GM12878 (cell line): ENCODE measurements around the gene SIN3A. TPM values are rescaled to one million over a fixed set of nuclear protein-coding genes. Genes with fewer than 3 reads are reported as not detected.

ENCODE experiments used
- ATAC-seq: fragments of 200-7000 bp; cut with Tn5 transposase; 3 replicates; pipeline ENCODE4 v1.9.1; 2020; ENCODE audit warnings: mild to moderate bottlenecking, moderate library complexity
- BruUV-seq: library from RNA; stranded (reverse); fragments of 400-500 nt; replicated peaks from 2 replicates; lab custom pipeline; 2021; lab: Mats Ljungman, UMichigan
- CTCF ChIA-PET: fragments of 300-600 bp; sonication (Branson Sonifier 250); formaldehyde crosslinking; extraction: SDS; loops from one replicate; lab custom pipeline; 2021; ENCODE audit warnings: inconsistent platforms; lab: Yijun Ruan, JAX
- POLR2A ChIA-PET: fragments of 350-600 bp; formaldehyde crosslinking; extraction: SDS; loops from one replicate; lab custom pipeline; 2021; ENCODE audit warnings: inconsistent platforms; lab: Charles Lee
- RAD21 ChIA-PET: fragments of 300-600 bp; sonication (Branson Sonifier 250); formaldehyde crosslinking; loops from one replicate; lab custom pipeline; 2023; ENCODE audit warnings: antibody characterized with exemption; ENCODE audit not compliant: unreplicated experiment; lab: Charles Lee
- SMC1A ChIA-PET: fragments of 300-600 bp; sonication (Branson Sonifier 250); formaldehyde crosslinking; loops from one replicate; lab custom pipeline; 2023; ENCODE audit not compliant: unreplicated experiment, uncharacterized antibody; lab: Charles Lee
- DNase-seq: peaks from one replicate; pipeline ENCODE4 v3.0.0-alpha.2; 2011; ENCODE audit warnings: low read depth, low spot score
- FAIRE-seq: peaks from 3 replicates; lab custom pipeline; 2011; peaks lifted over from hg19 to GRCh38; lab: Jason Lieb, UNC
- H2AFZ ChIP-seq: 2 replicates; pipeline ENCODE4 v1.6.0; 2011; ENCODE audit warnings: low read depth, low read length, control low read depth; ENCODE audit not compliant: control insufficient read depth
- H3K27ac ChIP-seq: 2 replicates; pipeline ENCODE4 v1.5.1; 2011; ENCODE audit warnings: control low read depth; ENCODE audit not compliant: control insufficient read depth, insufficient read depth
- H3K27me3 ChIP-seq, 2 experiments: replicated peaks in 1 of 2; 2 replicates each; pipeline versions ENCODE4 v1.6.0 to v1.6.1; 2011; ENCODE audit warnings: low read length in 1 of 2; ENCODE audit not compliant: control insufficient read depth in 2 of 2, insufficient read depth in 2 of 2
- H3K36me3 ChIP-seq, 2 experiments: 2 replicates each; pipeline ENCODE4 v1.5.1; 2011; ENCODE audit warnings: low read length in 1 of 2; ENCODE audit not compliant: control insufficient read depth in 2 of 2, insufficient read depth in 2 of 2
- H3K4me1 ChIP-seq: 2 replicates; pipeline ENCODE4 v1.6.1; 2011; ENCODE audit warnings: mild to moderate bottlenecking, low read length, moderate library complexity, mixed read lengths; ENCODE audit not compliant: control insufficient read depth, insufficient read depth
- H3K4me2 ChIP-seq: 2 replicates; pipeline ENCODE4 v1.6.0; 2011; ENCODE audit warnings: control low read depth; ENCODE audit not compliant: control insufficient read depth, insufficient read depth
- H3K4me3 ChIP-seq: fragments of 200-600 bp; sonication (generic); 2 replicates; pipeline ENCODE4 v1.5.1; 2016
- H3K79me2 ChIP-seq: 2 replicates; pipeline ENCODE4 v1.6.0; 2011; ENCODE audit warnings: low read length; ENCODE audit not compliant: control insufficient read depth, insufficient read depth
- H3K9ac ChIP-seq: 2 replicates; pipeline ENCODE4 v1.8.0; 2011; ENCODE audit warnings: low read length, control low read depth, mixed read lengths; ENCODE audit not compliant: control insufficient read depth, insufficient read depth
- H3K9me3 ChIP-seq: replicated peaks from 3 replicates; pipeline ENCODE4 v1.5.1; 2011; ENCODE audit warnings: mild to moderate bottlenecking, low read length; ENCODE audit not compliant: control insufficient read depth, insufficient read depth
- H4K20me1 ChIP-seq: 2 replicates; pipeline ENCODE4 v1.6.0; 2011; ENCODE audit not compliant: control insufficient read depth, insufficient read depth
- BCL11A ChIP-seq: IDR thresholded peaks from 2 replicates; pipeline ENCODE4 v1.6.1; 2011; ENCODE audit warnings: low read depth, low read length
- BRCA1 ChIP-seq: IDR thresholded peaks from 2 replicates; pipeline ENCODE4 v1.6.1; 2011; ENCODE audit warnings: low read depth, low read length, improper control_type of control experiment
- CBX3 ChIP-seq: fragments of 200-600 bp; sonication (generic); IDR thresholded peaks from 2 replicates; pipeline ENCODE4 v1.6.1; 2016; ENCODE audit warnings: low read depth, borderline replicate concordance
- DPF2 ChIP-seq: fragments of 450-650 bp; IDR thresholded peaks from 2 replicates; pipeline ENCODE4 v1.6.1; 2017; ENCODE audit warnings: mild to moderate bottlenecking
- E2F4 ChIP-seq: IDR thresholded peaks from 2 replicates; pipeline ENCODE4 v1.6.1; 2012; ENCODE audit warnings: low read depth, low read length, improper control_type of control experiment
- FOXK2 ChIP-seq: fragments of 450-650 bp; IDR thresholded peaks from 2 replicates; pipeline ENCODE4 v1.6.1; 2017; ENCODE audit warnings: mild to moderate bottlenecking, moderate library complexity
- MEF2A ChIP-seq: IDR thresholded peaks from 2 replicates; pipeline ENCODE4 v1.6.1; 2011; ENCODE audit warnings: low read depth, mild to moderate bottlenecking, low read length, moderate library complexity; ENCODE audit not compliant: insufficient read depth
- POLR2AphosphoS2 ChIP-seq: IDR thresholded peaks from 2 replicates; pipeline ENCODE4 v1.6.1; 2011; ENCODE audit warnings: low read depth, mild to moderate bottlenecking, low read length, improper control_type of control experiment, moderate library complexity
- RBBP5 ChIP-seq: fragments of 200-600 bp; sonication (generic); conservative IDR thresholded peaks from 2 replicates; pipeline ENCODE4 v1.6.1; 2016
- SIX5 ChIP-seq: IDR thresholded peaks from 2 replicates; pipeline ENCODE4 v1.6.1; 2011; ENCODE audit warnings: mild to moderate bottlenecking, low read depth, low read length, moderate library complexity; ENCODE audit not compliant: severe bottlenecking
- SMAD5 ChIP-seq: IDR thresholded peaks from 2 replicates; pipeline ENCODE4 v1.6.1; 2016; ENCODE audit warnings: antibody characterized with exemption, low read depth
- SUPT20H ChIP-seq: IDR thresholded peaks from 2 replicates; pipeline ENCODE4 v1.6.1; 2011; ENCODE audit warnings: low read depth, mild to moderate bottlenecking, low read length, moderate library complexity, borderline replicate concordance; ENCODE audit not compliant: control insufficient read depth
- TCF12 ChIP-seq: IDR thresholded peaks from 2 replicates; pipeline ENCODE4 v1.6.1; 2011; ENCODE audit warnings: low read depth, mild to moderate bottlenecking, low read length
- ZNF217 ChIP-seq: fragments of 450-650 bp; IDR thresholded peaks from 2 replicates; pipeline ENCODE4 v1.6.1; 2017; ENCODE audit warnings: antibody characterized with exemption, mild to moderate bottlenecking
- ZNF622 ChIP-seq: fragments of 450-650 bp; IDR thresholded peaks from 2 replicates; pipeline ENCODE4 v1.6.1; 2017; ENCODE audit warnings: mild to moderate bottlenecking, inconsistent platforms
- ZSCAN29 ChIP-seq: fragments of 450-650 bp; IDR thresholded peaks from 2 replicates; pipeline ENCODE4 v1.6.1; 2017; ENCODE audit warnings: mild to moderate bottlenecking, moderate library complexity
- WGBS: methylation state at CpG from one replicate; pipeline ENCODE4 v1.1.6; 2016; ENCODE audit warnings: low lambda C conversion rate; ENCODE audit not compliant: insufficient replicate concordance, insufficient coverage; ENCODE audit errors: missing lambda C conversion rate; 5-methylcytosine and 5-hydroxymethylcytosine counted together
- in situ Hi-C: fragments of 300-500 bp; cut with MboI; formaldehyde crosslinking; loops from 9 replicates; pipeline ENCODE4 v1.14.3; 2018; ENCODE audit warnings: mixed read lengths
- intact Hi-C: fragments of 100-400 bp; cut with micrococcal nuclease; formaldehyde crosslinking; loops from one replicate; pipeline ENCODE4 v1.14.2; 2022; ENCODE audit not compliant: unreplicated experiment
- polyA plus RNA-seq, 11 experiments: library from polyadenylated mRNA; depleted of rRNA in 4 of 11; unstranded in 6 of 11; stranded (reverse) in 5 of 11; fragments of >200 nt; fragmentation: Nextera tagmentation in 4 of 11; fragmentation: Illumina TruSeq in 1 of 11; extraction: Ambion mirVana in 4 of 11; extraction: Trizol in 1 of 11; gene quantifications; 1 replicate in 1 of 11; 2 replicates in 10 of 11; pipeline versions ENCODE4 v1.2.1 to v1.2.3, GENCODE V29; 2011 to 2016; ENCODE audit warnings: inconsistent platforms in 2 of 11, missing spikeins in 2 of 11, low read depth in 1 of 11
- total RNA-seq, 4 experiments: library from RNA; depleted of rRNA in 3 of 4; stranded (reverse); fragments of >200 nt in 3 of 4; fragmentation: Illumina TruSeq in 1 of 4; extraction: Trizol in 1 of 4; gene quantifications; 2 replicates each; pipeline versions ENCODE4 v1.2.1 to v1.2.3, GENCODE V29; 2013 to 2021
- TF ChIP-seq, protein P1 (sequence below): fragments of 150-350 bp; IDR thresholded peaks from 2 replicates; pipeline ENCODE4 v1.6.1; 2014; ENCODE audit warnings: mild to moderate bottlenecking, low read depth, low read length

Gene SIN3A
- total and polyA plus RNA-seq, 10 of the 15 experiments (the other 5 are each of a cell fraction or from before 2014, with no cell fraction given), result 6.4 to 62.2 (median 29.2) TPM

DNA sequence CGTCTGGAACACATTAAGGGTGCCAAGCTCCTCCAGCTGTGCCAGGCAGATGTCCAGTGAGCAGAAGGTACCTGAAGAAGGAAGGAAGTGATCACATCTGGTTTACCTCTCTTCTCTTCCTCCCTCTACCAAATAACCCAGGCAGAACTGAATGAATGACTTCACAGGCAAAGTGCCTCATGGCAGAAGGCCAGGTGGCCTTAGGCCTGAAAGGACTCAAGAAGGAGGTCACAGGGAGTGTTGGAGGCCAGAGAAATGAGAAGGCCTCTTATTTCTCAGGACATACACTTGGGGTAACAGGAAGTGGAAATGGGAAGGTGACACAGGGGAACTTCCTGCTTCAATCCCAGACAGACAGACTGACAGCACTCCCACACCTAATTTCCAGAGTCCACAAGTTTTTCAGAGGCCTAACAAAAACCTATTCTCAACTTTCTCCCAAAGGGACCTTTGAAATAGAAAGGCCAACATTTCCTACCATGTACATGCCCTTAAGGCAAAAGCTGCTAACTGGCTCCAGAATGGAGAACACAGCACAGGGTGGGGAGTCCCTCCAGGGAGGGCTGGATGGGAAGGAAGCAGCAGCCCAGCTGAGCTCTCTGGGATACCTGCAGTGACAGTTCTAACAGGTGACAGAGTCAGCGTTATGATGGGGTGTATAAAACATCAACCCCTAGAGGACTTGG, 17.6 kb upstream of the SIN3A start:
- H4K20me1 ChIP-seq, result no peaks in the 10 kb centered on the region
- no TSS peak for BruUV-seq
- FAIRE-seq (no peak), DNase-seq (no peak), ATAC-seq (no peak)
- H3K79me2 ChIP-seq, result no peaks in the 10 kb centered on the region
- 100% methylated on average over 2 of the region's 2 CpGs for WGBS
- no peak overlapping the region for H2AFZ ChIP-seq
- intact Hi-C loops, result no loop called here
- H3K9ac ChIP-seq, result no peak overlapping the region
- in situ Hi-C loops, result no loop called here
- ChIA-PET RAD21 (no interaction called here), POLR2A (no interaction called here), SMC1A (no interaction called here), CTCF (no interaction called here)
- no peak overlapping the region for H3K4me3 ChIP-seq
- no peak overlapping the region for H3K27ac ChIP-seq
- H3K27me3 ChIP-seq, result no peaks in the 10 kb centered on the region
- no peaks in the 10 kb centered on the region for H3K9me3 ChIP-seq
- no peak overlapping the region for H3K4me2 ChIP-seq
- no peak for TF ChIP-seq SMAD5
- TF ChIP-seq BCL11A, result no peak
- TF ChIP-seq MEF2A, result no peak
- no peak for TF ChIP-seq ZNF217
- no peak for TF ChIP-seq FOXK2
- no peaks in the 10 kb centered on the region for H3K4me1 ChIP-seq
- peaks cover 8 to 22% of the 10 kb centered on the region in 2 experiments; a peak in 3 of 4 replicates for H3K36me3 ChIP-seq

GRCh38 chr15:75460646-75461045, 9.2 kb upstream of the SIN3A start:
- Histone ChIP-seq H3K27ac (no peak overlapping the region), H3K4me3 (no peak overlapping the region), H3K79me2 (no peaks in the 10 kb centered on the region; the same call in 1 of the 2 replicates), H3K4me2 (no peak overlapping the region), H4K20me1 (no peaks in the 10 kb centered on the region), H3K9me3 (no peaks in the 10 kb centered on the region), H3K4me1 (peaks cover 5% of the 10 kb centered on the region), H2AFZ (no peak overlapping the region), H3K9ac (no peak overlapping the region), H3K36me3 (no peaks in the 10 kb centered on the region), H3K27me3 (no peaks in the 10 kb centered on the region)
- no peak for DNase-seq
- intact Hi-C loops (no loop called here), in situ Hi-C loops (no loop called here)
- no peak for ATAC-seq
- SMC1A ChIA-PET, result interaction anchor here (0.7 to 1.0 kb wide), 2 partner anchors 12 to 49 kb away, joined by 3 read pairs; no protein-coding TSS in a partner anchor
- CTCF ChIA-PET, result interaction anchor here (0.9 to 1.0 kb wide), 2 partner anchors 48 to 93 kb away, joined by 3 read pairs; no protein-coding TSS in a partner anchor
- POLR2A ChIA-PET, result interaction anchor here (1.0 kb wide), 1 partner anchor 9 kb away, joined by 4 read pairs; the partner anchor contains the start of gene SIN3A
- 85% methylated on average over 4 of the region's 4 CpGs for WGBS
- RAD21 ChIA-PET, result interaction anchor here (0.6 to 1.6 kb wide), 3 partner anchors 9 to 165 kb away, joined by 3 to 7 read pairs (median 4); partner anchors contain the start of genes SIN3A and SNUPN
- BruUV-seq, result no TSS peak
- no peak for FAIRE-seq
- TF ChIP-seq SUPT20H (no peak), POLR2AphosphoS2 (no peak), DPF2 (no peak), RBBP5 (no peak), CBX3 (no peak), BRCA1 (no peak), ZSCAN29 (no peak), ZNF622 (no peak), TCF12 (no peak), E2F4 (no peak), SIX5 (no peak)
- TF ChIP-seq, protein P1, sequence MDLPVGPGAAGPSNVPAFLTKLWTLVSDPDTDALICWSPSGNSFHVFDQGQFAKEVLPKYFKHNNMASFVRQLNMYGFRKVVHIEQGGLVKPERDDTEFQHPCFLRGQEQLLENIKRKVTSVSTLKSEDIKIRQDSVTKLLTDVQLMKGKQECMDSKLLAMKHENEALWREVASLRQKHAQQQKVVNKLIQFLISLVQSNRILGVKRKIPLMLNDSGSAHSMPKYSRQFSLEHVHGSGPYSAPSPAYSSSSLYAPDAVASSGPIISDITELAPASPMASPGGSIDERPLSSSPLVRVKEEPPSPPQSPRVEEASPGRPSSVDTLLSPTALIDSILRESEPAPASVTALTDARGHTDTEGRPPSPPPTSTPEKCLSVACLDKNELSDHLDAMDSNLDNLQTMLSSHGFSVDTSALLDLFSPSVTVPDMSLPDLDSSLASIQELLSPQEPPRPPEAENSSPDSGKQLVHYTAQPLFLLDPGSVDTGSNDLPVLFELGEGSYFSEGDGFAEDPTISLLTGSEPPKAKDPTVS, result no peak
